C4-2B (cell line): ENCODE data around the gene SEMA3C.

Experiments
- CTCF ChIP-seq: fragments of 450-650 bp; conservative IDR thresholded peaks from 2 replicates; pipeline ENCODE4 v1.5.1; 2017; ENCODE audit warnings: mild to moderate bottlenecking
- ZFX ChIP-seq: fragments of 450-650 bp; IDR thresholded peaks from 2 replicates; pipeline ENCODE4 v1.6.1; 2017

- no peak for TF ChIP-seq CTCF
- no peak for TF ChIP-seq ZFX
Measured at GRCh38 chr7:80883154-80884025, 35.5 kb downstream of the SEMA3C start.
